Raji (cell line): Measurements from ENCODE around the gene TAP2.
A peak's percentile ranks its signal among the peaks of the same experiment; 100 is the strongest.

ENCODE experiments used
- POLR2A ChIP-seq: IDR thresholded peaks from 2 replicates; pipeline ENCODE4 v1.6.1; 2011; ENCODE audit warnings: low read depth, low read length, control low read depth; ENCODE audit not compliant: insufficient read depth

TAP2 gene

GRCh38 chr6:32825966-32826365 is 12.6 kb downstream of the TAP2 start:
- TF ChIP-seq POLR2A, result no peak

DNA sequence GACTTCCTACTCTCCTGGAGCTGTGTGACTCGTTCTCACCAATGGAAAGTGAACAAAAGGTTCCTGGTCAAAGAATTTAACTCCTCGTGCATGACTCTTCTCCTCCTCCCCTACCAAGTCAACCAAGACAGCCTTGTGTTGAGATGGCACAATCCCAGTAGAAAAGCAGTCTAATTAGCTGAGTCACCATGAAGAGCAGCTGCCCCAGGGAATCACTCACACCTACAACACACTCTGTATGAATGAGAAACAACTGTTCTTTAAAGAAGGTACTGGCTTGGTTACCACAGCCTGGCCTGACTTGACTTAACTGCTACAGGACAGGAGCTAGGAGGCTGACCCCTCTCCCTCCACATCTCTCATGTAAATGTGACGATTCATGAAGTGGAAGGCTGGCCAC is 18.8 kb downstream of the TAP2 start:
- no peak for TF ChIP-seq POLR2A

- no peak for TF ChIP-seq POLR2A
Observed at GRCh38 chr6:32818867-32819266, 19.7 kb downstream of the TAP2 start.

DNA sequence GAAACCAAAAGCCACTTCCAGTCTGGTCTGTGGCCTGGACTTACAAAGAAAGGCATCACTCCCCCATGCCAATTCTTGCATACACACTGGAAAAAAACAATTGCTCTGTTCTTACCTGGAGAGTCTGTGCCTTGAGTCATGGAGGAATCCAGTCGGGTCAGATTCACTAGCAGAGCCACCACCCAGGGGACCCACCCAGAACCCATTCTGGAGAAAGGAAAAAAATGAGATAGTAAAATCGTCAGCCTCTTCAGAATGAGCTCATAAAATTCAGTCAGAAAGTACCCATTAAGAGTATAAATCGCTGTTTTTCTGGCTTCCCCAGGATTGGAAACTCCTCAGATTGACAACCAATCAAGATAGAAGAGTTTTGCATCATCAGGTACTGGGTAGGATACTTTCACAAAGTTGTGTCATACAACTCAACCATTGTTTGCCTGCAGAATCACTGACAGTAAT is 21.8 kb downstream of the TAP2 start, which contains the start of gene HLA-DOB:
Gene HLA-DOB, minus strand, starts transcription at position 257 of the 459 bp plus-strand sequence. Its CDS starts 51 bp downstream, at position 206.
- TF ChIP-seq POLR2A, result 0 out of 2 replicates have a peak, but pooled peaks have one; percentile 11

- TF ChIP-seq POLR2A, result peak; percentile 54
Observed at GRCh38 chr6:32815996-32816395, 22.5 kb downstream of the TAP2 start.

DNA sequence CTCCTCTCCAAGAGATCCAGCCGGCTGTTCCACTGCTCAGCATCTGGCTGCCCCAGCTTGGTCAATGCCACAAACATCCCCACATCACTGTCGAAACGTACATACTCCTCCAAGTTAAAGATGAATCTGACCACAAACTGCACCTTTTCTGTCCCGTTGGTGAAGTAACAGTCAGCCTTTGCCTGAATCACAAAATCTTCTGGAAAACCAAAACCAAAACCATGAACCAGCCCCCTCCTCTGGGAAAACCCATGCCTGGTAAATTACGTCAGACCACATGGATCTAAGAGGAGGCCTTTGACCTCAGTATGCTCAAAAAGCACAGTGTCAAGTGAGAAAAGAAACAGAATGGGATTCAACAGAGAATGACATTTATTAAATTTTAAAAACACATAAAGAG is 23.4 kb downstream of the TAP2 start:
- no peak for TF ChIP-seq POLR2A

DNA sequence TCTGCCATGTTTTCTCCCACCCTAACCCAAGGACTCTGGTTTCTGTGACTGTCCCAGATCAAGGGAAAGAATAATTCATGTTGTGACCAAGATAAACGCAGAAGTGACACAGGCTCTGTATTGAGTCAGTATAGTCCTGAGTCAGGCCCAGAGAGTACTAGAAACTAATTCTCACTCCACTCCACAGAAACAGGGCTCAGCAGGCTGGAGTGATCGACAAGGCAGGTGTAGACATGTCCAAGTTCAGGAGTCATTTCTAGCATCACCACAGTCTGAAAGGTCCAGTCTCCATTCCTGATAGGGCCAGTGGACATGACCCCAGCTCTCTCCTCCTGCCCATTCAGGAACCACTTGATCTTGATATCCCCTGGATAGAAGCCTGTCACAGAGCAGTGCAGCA is 24.4 kb downstream of the TAP2 start:
- TF ChIP-seq POLR2A, result no peak

GRCh38 chr6:32809171-32809570 is 29.4 kb downstream of the TAP2 start:
- no peak for TF ChIP-seq POLR2A

- TF ChIP-seq POLR2A, result 0 out of 2 replicates have a peak, but pooled peaks have one; percentile 15
Observed at GRCh38 chr6:32807020-32807580, 31.4 kb downstream of the TAP2 start.

- no peak for TF ChIP-seq POLR2A
Observed at GRCh38 chr6:32803416-32803815, 35.1 kb downstream of the TAP2 start.

DNA sequence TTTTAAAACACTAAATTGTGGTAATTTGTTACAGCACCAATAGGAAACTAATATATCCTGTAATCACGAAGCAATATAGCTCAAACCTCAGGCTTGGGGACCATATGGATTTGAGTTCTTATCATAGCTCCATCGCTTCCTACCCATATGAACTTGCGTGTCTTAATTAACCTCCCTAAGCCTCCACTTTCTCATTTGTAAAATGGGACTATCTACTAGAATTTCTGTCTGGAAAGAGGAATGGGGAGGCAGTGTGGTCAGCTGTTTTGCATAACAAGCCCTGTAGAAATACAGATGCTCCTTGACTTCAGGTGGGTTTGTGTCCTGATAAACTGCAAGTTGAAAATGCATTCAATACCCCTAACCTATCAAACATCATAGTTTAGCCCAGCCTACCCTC is 38.8 kb downstream of the TAP2 start:
- 0 out of 2 replicates have a peak, but pooled peaks have one; percentile 7 for TF ChIP-seq POLR2A

DNA sequence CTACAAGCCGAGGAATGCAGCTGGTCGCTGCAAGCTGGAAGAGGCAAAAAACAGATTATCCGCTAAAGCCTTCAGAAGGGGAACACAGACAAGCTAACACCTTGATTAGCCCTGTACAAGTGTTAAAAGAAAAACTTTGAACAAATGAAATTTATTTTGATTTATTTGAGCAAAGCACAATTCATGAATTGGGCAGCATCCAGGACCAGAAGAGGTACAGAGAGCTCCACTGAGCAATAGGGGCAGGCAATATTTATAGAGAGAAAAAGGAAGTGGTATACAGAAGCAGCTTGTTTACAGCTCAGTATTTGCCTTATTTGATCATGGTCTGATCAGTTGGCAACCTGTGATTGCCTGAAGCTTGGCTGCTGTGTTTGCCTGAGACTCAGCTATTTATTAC is 39.4 kb downstream of the TAP2 start:
- TF ChIP-seq POLR2A, result peak; percentile 51

DNA sequence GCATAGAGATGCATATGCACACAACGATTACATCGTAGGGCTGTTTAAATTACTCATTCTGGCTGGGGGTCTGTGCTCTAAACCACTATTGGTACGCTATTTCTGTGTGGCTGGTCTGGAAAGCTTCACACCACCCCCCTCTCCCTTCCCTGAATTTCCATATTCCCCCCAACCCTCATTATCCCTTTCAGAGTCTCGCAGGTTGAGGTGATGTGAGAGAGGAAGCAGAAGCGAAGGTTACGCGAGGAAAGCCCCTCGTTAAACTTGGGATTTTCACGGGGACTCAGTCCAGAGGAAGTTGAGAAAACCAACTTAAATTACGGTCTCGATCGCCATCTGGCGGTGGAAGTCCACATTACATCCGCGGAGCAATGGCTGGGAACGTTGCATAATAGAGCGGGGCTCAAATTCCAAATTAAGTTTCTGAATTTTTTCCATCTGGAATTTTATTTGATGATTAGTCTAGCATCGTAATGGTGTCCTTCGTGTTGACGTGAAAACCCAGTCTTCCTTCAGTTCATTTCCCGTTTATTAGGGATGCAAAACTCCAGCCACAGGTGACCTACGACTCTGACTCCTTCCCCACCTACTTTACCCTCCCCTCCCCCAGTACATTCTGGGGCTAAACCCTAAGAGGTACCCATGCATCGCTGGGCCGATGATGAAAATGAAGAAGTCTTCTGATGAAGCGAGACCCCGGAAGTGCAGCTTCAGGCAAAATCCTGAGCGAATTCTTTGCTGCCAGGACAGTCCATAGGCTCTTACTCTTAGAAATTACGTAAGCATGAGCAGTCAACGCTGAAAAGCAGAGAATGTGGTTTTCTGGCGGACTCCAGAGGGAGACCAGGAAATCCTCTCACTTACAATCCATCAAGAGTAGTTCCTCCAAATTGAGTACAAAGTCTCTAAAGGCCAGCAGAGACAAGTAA is 41.4 kb downstream of the TAP2 start:
- TF ChIP-seq POLR2A, result 0 out of 2 replicates have a peak, but pooled peaks have one; percentile 33

DNA sequence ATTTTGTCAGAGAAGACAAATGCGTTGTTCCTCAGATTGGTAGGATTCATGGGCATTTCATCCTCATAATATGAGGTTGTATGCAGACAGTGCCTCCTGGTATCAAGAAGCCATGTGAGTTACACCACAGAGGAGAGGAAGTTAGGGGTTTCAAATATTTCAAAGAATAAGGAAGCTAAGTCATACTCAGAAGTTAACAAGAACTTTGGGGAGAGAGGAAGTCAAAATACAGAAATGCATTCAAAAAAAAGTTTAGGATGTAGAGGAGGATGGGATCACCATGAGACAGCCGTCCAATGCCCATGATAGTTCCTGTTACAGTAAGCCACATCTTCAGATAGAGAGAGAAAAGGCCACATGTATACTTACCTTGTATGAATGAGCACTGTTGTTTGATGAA is 44.0 kb downstream of the TAP2 start:
- TF ChIP-seq POLR2A, result no peak

GRCh38 chr6:32792901-32793435 is 45.6 kb downstream of the TAP2 start:
- no peak for TF ChIP-seq POLR2A

GRCh38 chr6:32790306-32790705 is 48.2 kb downstream of the TAP2 start:
- TF ChIP-seq POLR2A, result no peak
